ENCODE measurements around the gene LRRC74B.
"Not testable (repeated sequence)": the region's sequence is repeated elsewhere in the genome, so short reads cannot be mapped to it uniquely, and the experiment has no call there.

The LRRC74B gene

DNA sequence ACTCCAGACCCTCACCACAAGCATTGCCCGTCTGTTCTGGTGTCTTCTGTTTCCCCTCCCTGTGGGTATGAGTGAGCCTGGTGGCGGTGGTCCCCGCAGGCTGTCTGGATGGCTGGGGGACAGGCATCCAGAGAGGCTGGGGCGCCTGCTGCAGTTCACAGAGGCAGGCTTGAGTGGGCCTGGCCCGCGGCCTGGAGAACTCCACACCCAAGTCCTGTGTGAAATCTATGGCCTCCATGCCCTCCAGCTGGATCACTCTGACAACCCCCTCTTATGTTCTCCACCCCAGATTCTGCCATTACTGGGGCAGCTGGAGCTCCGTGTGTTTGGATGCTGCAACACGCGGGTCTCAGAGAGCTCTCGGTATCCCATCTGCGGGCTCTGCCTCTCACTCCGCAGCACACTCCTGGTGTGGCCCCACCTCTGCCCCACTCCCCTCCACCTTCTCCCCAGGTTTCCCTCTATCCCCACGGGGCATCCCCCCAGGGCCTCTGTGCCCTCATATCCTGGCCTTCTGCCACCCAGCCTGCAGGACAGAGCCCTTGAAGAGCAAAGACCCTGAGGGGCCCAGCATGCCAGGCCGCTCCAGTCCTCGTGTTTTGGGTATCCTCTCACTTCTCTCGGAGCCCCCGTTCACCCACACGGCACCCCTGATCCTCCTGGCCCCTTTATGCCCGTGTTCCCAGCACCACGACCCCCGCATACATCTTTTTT is 31.3 kb downstream of the LRRC74B start:
- DNase-seq (ENCODE audit: low read depth in 2 of 2), result no peak

DNA sequence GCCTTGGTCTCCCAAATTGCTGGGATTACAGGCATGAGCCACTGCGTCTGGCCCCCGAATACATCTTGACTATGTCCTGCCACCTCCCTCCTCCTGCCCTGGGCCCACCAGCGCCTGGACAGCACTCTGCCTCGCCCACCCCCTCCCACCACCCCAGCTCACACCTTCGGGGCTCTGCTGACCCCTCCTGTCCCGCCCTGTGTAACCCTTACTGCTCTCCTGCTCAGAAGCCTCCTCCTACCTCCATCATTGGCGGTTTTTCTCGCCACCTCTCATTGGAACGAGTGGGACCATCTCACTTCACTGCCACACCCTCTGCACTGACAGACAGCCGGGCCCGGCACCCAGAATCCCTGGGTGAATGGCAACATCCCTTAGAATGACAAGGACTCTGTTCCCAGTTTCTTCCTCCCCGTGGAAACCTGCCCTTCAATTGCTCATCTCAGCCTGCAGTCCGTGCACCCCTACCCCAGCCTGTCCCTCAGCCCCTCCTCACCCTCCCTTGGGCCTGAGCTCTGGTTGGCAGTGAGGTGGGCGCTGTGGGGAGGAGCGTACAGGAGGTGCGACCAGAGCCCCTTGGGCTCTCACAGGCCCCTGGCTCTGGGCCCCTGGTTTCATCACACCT is 32.2 kb downstream of the LRRC74B start:
- no peak for DNase-seq (ENCODE audit: low read depth in 2 of 2)

DNA sequence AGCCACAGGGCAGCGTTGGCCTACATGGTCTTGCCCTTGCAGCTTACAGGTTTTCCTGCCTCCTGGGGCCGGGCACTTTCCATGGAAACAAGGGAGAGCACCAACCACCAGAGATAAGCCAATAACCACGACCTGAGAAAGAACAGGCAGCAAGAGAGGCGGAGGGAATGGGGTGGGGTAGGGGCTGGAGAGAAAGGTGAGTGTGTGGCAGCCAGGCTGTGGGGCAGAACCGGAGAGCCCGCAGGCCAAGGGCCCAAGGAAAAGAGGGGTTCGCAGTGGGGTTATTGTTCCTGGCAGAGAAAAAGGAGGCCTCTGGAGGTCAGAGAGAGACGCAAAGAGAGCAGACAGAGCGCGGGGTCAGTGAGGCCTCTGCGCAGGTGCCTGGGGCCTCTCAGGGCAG is 33.2 kb downstream of the LRRC74B start:
- DNase-seq (ENCODE audit: low read depth in 2 of 2), result no peak

DNA sequence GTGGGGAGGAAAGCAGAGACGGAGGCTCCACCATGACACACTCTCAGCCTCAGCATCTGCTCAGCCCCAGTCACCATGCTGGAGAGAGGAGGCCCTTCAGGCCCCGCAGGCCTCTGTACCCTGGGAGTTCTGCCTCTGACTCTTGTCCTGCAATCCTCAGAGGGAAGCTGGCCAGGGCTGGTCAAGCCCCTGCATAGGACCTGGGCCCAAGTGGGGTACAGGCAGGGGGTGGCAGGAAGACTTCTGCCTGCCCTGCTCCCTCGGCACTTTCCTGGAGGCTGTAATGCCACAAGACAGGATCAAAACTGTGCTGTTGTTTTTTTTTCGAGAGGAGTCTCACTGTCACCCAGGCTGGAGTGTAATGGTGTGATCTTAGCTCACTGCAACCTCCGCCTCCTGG is 33.7 kb downstream of the LRRC74B start:
- DNase-seq (ENCODE audit: low read depth in 2 of 2), result no peak

DNA sequence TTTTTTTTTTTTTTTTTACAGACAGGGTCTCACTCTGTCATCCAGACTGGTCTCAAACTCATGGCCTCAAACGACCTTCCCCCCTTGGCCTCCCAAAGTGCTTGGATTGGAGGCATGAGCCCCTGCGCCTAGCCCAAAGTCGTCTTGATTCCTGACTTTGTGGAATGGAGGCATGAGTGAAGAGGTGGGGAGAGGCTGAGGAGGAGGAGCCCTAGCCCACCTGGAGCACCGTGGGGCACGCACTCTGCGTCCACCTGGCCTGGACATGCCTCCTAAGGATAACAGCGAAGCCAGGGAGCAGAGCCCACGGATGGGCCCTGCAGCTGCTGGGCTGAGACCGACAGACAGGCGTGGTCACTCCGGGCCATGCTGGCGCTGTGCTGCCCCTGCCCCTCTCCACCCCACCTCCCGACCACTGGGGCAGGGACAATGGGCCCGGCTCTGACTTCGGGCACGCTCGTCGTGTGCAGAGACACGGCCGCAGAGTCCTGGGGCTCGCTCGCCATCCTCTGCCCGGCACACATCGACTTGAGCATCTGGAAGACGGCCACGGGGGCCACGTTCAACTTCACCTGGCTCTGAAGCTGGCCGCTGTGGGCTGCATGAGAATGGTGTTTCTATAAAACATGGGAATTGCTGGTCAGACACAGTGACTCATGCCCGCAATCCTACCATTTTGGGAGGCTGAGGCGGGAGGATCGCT is 34.8 kb downstream of the LRRC74B start:
- no peak for DNase-seq (ENCODE audit: low read depth in 2 of 2)

DNA sequence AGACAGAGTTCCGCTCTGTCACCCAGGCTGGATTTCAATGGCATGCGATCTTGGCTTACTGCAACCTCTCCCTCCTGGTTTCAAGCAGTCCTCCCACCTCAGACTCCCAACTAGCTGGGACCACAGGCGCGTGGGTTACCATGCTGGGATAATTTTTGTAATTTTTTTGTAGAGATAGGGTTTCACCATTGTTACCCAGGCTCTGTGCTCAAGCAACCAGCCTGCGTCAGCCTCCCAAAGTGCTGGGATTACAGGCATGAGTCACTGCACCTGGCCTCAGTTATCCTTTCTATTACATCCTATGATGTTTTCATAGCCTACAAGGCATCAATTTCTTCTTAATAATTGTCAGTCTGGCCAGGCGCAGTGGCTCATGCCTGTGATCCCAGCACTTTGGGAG is 36.5 kb downstream of the LRRC74B start:
- no peak for DNase-seq (ENCODE audit: low read depth in 2 of 2)

DNA sequence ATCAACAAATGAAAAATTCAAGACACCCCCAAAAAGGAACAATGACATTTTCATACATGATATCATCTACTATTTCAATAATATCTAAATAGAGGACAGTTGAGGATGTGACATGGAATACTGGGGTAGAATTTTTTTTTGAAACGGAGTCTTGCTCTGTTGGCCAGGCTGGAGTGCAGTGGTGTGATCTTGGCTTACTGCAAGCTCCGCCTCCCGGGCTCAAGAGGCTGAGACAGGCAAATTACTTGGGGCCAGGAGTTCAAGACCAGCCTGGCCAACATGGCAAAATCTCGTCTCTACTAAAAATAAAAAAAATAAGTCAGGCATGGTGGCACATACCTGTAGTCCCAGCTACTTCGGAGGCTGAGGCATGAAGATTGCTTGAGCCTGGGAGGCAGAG is 41.4 kb downstream of the LRRC74B start:
- DNase-seq (ENCODE audit: low read depth in 2 of 2), result no peak

DNA sequence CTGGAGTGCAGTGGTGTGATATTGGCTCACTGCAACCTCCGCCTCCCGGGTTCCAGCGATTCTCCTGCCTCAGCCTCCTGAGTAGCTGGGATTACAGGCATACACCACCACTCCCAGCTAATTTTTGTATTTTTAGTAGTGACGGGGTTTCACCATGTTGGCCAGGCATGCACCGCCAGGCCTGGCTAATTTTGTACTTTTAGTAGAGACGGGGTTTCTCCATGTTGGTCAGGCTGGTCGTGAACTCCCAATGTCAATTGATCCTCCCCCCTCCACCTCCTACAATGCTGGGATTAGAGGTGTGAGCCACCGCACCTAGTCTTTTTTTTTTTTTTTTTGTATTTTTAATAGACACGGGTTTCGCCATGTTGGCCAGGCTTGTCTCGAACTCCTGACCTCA is 42.2 kb downstream of the LRRC74B start:
- DNase-seq (ENCODE audit: low read depth in 2 of 2), result not testable (repeated sequence)

DNA sequence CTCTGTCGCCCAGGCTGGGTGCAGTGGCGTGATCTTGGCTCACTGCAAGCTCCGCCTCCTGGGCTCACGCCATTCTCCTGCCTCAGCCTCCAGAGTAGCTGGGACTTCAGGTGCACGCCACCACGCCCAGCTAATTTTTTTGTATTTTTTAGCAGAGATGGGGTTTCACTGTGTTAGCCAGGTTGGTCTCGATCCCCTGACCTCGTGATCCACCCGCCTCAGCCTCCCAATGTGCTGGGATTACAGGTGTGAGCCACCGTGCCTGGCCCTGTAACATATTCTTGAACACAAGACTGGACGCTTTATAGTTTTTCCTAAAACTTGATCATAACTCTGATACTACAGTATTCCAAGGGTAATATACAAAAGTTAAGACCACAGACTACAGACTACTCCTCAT is 45.5 kb downstream of the LRRC74B start:
- DNase-seq (ENCODE audit: low read depth in 2 of 2), result not testable (repeated sequence)

DNA sequence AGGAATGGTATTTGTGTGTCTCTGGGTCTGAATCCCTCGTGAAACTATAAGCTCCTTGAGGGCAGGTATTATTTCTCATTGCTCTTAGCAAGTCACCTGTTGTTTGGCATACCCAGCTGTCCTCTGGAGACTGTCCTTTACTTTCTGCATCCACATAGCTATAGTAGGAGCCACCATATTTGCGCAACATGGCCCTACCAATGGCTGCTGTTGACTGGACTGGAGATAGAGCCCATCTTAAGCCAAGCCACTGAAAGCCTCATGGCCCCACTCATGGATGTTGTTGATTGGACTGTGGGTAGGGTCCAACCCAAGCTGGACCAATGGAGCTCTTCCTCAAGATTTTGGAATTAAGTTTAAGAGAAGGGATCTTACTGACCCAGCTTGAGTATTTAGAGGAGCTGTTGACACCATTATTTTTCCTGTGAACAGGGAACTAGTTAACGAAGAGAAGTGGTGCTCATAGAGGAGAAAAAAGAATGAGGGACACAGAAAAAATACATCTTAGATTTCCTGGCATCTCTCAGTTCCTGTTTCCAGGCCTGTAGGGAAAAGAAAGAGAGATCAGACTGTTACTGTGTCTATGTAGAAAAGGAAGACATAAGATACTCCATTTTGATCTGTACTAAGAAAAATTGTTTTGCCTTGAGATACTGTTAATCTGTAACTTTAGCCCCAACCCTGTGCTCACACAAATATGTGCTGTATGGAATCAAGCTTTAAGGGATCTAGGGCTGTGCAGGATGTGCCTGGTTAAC is 47.2 kb downstream of the LRRC74B start:
- DNase-seq (ENCODE audit: low read depth in 2 of 2), result no peak

DNA sequence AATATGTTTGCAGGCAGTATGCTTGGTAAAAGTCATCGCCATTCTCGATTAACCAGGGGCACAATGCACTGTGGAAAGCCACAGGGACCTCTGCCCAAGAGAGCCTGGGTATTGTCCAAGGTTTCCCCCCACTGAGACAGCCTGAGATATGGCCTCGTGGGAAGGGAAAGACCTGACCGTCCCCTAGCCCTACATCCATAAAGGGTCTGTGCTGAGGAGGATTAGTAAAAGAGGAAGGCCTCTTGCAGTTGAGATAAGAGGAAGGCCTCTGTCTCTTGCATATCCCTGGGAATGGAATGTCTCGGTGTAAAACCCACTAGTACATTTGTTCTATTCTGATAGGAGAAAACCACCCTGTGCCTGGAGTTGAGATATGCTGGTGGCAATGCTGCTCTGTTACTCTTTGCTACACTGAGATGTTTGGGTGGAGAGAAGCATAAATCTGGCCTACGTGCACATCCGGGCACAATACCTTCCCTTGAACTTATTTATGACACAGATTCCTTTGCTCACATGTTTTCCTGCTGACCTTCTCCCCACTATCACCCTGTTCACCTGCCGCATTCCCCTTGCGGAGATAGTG is 47.9 kb downstream of the LRRC74B start:
- not testable (repeated sequence) for DNase-seq (ENCODE audit: low read depth in 2 of 2)

DNA sequence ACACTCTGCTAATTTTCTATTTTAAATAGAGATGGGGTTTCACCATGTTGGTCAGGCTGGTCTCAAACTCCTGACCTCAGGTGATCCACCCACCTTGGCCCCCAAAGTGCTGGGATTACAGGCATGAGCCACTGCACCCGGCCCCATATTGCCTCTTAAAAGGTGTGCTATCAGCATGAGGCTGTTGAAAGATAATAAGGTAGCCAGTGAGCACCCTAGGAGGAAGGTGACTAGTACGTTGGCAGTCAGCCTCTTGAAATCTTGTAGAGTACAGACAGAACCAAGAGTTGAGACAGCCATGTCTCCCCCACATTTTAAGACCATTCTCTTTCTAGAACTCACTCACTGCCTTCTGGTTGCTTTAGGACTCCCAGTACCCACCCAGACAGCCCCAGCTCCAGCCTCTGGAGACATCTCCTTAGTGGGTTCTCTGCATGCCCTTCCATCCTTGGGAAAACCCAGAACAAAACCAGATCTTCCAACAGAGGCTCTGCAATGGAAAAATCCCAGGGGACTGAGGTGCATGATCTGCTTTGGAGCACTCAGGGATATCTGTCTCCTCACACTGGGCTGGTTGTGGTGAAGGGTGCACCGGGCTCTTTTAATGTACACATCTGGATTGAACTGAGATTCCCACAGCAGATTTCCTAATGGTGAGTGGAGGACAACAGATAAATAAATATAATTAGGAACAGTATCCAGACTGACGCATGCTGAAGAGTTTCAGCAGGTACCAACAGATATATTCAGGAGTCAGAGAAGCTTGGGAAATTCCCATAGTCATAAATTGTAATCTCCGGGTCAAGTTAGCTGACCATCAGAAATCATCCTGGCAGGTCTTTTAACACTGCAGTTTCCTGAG is 49.4 kb downstream of the LRRC74B start:
- no peak for DNase-seq (ENCODE audit: low read depth in 2 of 2)

DNA sequence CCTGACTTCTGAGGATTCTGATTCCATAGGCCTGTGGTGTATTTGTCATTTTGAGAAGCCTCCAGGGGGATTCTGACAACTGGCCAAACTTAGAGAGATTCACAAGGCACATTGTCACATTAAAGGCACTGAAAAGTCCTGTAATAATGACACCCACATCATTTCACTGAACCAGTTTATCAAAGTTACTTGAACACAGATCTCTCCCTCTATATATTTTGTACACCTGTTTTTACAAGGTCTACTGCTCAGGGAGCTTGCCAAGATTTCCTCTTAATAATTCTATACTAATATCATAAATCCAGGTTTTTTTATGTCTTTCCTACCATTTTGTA is 50.0 kb downstream of the LRRC74B start:
- no peak for DNase-seq (ENCODE audit: low read depth in 2 of 2)

DNA sequence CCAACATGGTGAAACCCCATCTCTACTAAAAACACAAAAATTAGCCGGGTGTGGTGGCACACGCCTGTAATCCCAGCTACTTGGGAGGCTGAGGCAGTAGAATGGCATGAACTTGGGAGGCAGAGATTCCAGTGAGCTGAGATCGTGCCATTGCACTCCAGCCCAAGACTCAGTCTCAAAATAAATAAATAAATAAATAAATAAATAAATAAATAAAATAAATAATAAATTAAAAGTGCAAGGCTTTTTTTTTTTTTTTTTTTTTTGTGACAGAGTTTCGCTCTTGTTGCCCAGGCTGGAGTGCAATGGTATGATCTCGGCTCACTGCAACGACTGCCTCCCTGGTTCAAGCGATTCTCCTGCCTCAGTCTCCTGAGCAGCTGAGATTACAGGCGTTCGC is 51.1 kb downstream of the LRRC74B start:
- not testable (repeated sequence) for DNase-seq (ENCODE audit: low read depth in 2 of 2)

DNA sequence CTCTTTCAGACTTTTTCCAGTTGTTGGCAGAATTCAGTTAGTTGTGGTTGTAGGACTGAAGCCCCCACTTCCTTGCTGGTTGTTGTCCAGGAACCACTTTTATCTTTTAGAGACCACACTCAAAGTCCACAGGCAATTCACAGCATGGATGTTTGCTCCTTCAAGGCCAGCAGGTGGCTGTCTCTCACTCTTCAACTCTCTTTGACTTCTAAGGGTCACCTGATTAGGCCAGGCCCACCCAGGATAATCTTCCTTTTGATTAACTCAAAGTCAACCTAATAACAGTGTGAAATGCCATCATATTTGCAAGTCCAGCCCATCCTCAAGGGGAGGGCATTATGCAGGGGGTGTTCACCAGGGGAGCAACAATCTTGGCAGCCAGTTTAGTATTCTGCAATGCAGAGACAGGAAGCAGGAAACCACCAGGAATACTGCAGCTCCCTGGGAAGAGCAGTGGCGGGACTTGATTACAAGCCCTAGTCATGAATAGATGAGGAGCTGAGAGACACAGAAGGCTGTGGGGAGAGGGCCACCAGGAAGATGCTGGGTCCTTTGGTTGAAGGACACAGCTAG is 52.4 kb downstream of the LRRC74B start:
- DNase-seq (ENCODE audit: low read depth in 2 of 2), result no peak

DNA sequence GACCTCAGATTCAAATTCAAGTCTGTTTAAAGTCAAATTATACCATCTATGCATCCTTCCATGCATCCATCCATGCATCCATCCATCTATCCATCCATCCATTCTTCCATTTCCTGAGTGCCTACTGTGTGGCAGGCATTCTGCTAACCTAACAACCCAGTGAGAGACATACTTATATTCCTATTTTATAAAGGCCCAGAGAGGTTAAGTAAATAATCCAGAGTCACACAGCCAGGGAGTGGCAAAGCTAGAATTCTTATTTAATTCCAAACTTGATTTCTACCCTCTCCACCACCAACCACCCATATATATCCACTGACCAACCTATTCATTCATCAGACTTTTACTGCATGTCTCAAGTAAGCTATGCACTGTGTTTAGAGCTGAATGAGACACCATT is 53.8 kb downstream of the LRRC74B start:
- no peak for DNase-seq (ENCODE audit: low read depth in 2 of 2)

DNA sequence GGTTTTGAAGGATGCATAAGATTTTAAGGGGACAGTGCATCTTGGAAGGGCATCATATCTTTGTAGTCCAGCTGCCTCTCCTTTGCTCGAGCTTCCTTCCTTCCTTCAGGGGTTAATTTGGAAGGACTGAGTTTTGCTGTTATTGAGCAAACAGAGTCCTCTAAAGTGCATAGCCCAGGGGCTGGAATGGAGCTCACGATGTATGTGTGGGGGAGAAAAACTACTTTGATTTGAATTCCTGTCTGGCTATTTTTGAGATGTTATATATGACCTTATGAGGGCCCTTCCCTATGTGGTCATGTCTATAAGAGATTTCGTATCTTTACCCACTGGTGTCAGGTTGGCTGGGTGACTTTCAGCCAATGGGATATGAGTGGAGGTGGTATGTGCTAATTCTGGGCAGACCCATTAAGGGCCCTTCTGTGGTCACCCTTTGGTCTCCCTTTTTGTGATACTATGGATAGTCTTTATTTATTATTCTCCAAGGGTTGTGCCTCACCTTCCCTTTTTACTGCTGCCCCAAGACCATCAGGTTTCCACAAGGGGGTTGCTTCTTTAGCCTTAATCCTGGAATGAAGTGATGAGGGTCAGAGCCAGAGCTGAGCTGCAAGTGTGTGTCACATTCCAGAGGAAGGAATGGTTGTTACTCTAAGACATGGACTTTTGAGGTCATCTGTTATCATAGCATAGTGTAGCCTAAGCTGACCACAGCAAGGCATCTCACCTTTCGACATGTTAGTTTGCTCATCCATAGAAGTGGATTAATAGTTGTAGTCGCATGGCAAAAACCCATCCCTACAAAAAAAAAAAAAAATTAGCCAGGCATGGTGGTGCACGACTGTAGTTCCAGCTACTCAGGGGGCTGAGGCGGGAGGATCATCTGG is 54.6 kb downstream of the LRRC74B start:
- DNase-seq (ENCODE audit: low read depth in 2 of 2), result no peak

DNA sequence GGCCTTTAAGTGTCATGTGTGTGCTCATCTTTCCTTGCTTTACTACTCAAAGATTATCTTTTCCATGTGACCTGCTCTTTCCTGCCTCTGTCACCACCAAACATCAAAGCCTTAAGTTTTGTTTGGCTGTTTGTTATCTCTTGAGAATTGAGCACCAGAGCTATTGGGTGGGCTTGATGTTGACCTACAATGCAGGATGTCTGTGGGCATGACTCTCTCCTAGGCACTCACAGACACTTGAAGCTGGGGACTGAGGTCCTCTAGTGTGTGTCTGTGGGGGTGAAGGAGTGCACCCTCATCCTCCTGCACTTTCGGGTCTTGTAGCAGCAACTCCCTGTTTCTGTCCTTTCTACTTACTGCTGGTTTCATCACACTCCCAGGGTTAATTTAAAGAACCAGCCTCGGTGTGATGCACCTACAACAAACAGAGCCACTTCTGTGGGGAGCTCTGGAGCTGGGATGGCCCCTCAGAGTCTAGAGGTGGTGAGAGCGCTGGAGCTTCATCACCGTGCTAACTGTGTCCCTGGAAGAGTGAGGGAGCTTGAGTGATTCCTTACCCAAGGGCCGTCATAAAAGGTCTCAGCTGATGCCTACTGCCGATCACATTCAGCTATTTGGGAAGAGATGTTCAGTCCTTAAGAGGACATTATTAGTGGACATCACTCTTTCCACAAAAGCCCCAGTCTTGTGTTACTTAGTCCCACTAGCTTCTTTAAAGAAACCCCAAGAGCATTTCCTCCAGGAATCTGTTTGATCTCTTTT is 56.3 kb downstream of the LRRC74B start:
- no peak for DNase-seq (ENCODE audit: low read depth in 2 of 2)

DNA sequence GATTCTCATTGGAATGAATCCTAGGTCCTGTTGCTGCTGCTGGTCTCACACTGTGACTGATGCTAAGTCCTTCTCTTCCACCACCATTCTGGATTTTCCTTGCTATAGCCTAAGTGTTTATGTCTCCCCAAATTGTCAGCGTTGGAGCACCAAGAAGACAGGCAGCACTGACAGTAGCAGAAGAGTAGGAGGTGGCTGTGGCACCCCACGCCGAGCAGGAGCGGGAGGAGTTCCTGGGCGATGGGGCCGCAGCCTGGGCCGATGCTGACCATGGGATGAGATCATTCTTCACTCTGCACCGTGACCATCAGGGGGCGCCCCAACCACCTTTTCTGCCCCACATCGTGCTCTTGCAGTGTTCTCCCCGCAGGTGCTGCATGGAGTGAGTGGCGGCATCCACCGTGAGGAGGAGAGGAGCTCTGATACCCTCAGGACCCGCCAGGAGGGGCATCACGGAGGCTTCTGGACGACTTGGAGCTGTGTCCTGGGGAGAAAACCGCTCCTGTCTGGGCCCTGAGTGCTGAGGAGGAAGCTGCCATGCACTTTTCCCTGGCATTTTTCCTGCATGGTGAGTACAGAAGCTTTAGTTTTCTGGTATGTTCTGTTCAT is 57.0 kb downstream of the LRRC74B start:
- peak; percentile 39 to 47 for DNase-seq (ENCODE audit: low read depth in 2 of 2)

Measured in stimulated activated CD8-positive, alpha-beta memory T cell treated with anti-CD3 and anti-CD28 coated beads, Interleukin-7, amount 100 ng/mL, for 1 hour (primary cell).